ENCODE results near the gene TBC1D22A. TPM values are rescaled to one million over a fixed set of nuclear protein-coding genes. Genes with fewer than 3 reads are reported as not detected.

The TBC1D22A gene
- total RNA-seq, 1 experiment from 2014 or later, result 20.9 TPM

DNA sequence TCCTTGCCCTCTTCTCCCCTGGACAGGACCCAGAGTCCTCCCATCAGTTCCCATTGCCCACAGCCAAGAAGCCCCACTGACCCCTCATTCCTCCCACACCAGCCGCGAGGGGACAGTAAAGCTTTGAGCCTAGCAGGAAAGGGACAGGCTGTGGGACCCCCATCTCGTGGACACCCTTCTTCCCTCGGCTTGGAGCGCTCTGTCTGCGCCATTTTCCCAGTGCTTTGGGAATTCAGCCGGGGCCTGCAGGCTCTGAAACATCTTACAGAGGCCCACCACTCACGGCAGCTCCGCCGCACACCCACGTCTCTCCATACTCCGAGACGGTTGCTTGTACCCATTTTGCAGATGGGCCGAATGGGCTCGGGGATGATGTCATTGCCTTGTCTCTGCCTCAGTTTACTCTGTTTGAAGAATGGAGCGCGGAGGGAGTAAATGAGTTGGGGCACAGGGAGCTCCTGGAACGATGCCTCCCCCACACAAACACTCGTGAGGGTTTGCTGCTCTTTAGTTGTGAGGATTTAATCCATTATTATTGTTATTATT lies 447.7 kb downstream of the TBC1D22A start:
- no peaks in the 10 kb centered on the region for H4K20me1 ChIP-seq (ENCODE audit: insufficient read depth)
- no peaks in the 10 kb centered on the region for H3K36me3 ChIP-seq (ENCODE audit: control insufficient read depth in 1 of 2, insufficient read depth in 2 of 2, low read length in 2 of 2)
- no TSS peak for BruUV-seq (replicated peaks)
- H3K4me2 ChIP-seq (ENCODE audit: low read length), result no peak overlapping the region
- H2AFZ ChIP-seq (ENCODE audit: low read depth, low read length, poor library complexity, severe bottlenecking), result no peak overlapping the region
- H3K9me2 ChIP-seq (ENCODE audit: insufficient read depth), result no peaks in the 10 kb centered on the region
- RAD21 ChIA-PET (ENCODE audit: low non-redundant PET in 1 of 2, low total read pairs in 2 of 2, uncharacterized antibody in 2 of 2, unreplicated experiment in 2 of 2), result no interaction called here
- intact Hi-C loops (cut with micrococcal nuclease), result loop anchor here (5.0 to 10.0 kb wide), 2 partner anchors 245 to 627 kb away; no protein-coding TSS in a partner anchor
- CTCF ChIA-PET, result no interaction called here
- DNase-seq (ENCODE audit: low read depth, low spot score) (no peak), ATAC-seq (no peak)
- no peaks in the 10 kb centered on the region for H3K27me3 ChIP-seq (ENCODE audit: insufficient read depth, low read length)
- no peak overlapping the region for H3K9ac ChIP-seq (ENCODE audit: low read length)
- TF ChIP-seq SRF (IDR thresholded peaks at IDR 0.05; ENCODE audit: low read depth) (no peak), CEBPB (IDR thresholded peaks at IDR 0.05; ENCODE audit: low read depth) (no peak), RAD21 (IDR thresholded peaks at IDR 0.05; ENCODE audit: low read depth) (no peak), ZFX (IDR thresholded peaks at IDR 0.05) (no peak), POLR2AphosphoS5 (IDR thresholded peaks at IDR 0.05; ENCODE audit: low read depth, low read length) (no peak), SIN3A (IDR thresholded peaks at IDR 0.05; ENCODE audit: low read depth) (no peak)
- TF ChIP-seq, protein P1, sequence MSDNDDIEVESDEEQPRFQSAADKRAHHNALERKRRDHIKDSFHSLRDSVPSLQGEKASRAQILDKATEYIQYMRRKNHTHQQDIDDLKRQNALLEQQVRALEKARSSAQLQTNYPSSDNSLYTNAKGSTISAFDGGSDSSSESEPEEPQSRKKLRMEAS (IDR thresholded peaks at IDR 0.05), result no peak
- TF ChIP-seq, protein P2, sequence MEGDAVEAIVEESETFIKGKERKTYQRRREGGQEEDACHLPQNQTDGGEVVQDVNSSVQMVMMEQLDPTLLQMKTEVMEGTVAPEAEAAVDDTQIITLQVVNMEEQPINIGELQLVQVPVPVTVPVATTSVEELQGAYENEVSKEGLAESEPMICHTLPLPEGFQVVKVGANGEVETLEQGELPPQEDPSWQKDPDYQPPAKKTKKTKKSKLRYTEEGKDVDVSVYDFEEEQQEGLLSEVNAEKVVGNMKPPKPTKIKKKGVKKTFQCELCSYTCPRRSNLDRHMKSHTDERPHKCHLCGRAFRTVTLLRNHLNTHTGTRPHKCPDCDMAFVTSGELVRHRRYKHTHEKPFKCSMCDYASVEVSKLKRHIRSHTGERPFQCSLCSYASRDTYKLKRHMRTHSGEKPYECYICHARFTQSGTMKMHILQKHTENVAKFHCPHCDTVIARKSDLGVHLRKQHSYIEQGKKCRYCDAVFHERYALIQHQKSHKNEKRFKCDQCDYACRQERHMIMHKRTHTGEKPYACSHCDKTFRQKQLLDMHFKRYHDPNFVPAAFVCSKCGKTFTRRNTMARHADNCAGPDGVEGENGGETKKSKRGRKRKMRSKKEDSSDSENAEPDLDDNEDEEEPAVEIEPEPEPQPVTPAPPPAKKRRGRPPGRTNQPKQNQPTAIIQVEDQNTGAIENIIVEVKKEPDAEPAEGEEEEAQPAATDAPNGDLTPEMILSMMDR (IDR thresholded peaks at IDR 0.05 in 2 of 3, conservative IDR thresholded peaks at IDR 0.05 in 1 of 3; ENCODE audit: borderline replicate concordance in 1 of 3, insufficient read depth in 1 of 3, low read depth in 2 of 3, low read length in 2 of 3), result no peak
- TF ChIP-seq, protein P3, sequence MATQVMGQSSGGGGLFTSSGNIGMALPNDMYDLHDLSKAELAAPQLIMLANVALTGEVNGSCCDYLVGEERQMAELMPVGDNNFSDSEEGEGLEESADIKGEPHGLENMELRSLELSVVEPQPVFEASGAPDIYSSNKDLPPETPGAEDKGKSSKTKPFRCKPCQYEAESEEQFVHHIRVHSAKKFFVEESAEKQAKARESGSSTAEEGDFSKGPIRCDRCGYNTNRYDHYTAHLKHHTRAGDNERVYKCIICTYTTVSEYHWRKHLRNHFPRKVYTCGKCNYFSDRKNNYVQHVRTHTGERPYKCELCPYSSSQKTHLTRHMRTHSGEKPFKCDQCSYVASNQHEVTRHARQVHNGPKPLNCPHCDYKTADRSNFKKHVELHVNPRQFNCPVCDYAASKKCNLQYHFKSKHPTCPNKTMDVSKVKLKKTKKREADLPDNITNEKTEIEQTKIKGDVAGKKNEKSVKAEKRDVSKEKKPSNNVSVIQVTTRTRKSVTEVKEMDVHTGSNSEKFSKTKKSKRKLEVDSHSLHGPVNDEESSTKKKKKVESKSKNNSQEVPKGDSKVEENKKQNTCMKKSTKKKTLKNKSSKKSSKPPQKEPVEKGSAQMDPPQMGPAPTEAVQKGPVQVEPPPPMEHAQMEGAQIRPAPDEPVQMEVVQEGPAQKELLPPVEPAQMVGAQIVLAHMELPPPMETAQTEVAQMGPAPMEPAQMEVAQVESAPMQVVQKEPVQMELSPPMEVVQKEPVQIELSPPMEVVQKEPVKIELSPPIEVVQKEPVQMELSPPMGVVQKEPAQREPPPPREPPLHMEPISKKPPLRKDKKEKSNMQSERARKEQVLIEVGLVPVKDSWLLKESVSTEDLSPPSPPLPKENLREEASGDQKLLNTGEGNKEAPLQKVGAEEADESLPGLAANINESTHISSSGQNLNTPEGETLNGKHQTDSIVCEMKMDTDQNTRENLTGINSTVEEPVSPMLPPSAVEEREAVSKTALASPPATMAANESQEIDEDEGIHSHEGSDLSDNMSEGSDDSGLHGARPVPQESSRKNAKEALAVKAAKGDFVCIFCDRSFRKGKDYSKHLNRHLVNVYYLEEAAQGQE (IDR thresholded peaks at IDR 0.05; ENCODE audit: low read depth), result no peak
- TF ChIP-seq, protein P4, sequence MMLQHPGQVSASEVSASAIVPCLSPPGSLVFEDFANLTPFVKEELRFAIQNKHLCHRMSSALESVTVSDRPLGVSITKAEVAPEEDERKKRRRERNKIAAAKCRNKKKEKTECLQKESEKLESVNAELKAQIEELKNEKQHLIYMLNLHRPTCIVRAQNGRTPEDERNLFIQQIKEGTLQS (IDR thresholded peaks at IDR 0.05), result no peak
- H3K79me2 ChIP-seq (ENCODE audit: insufficient read depth, low read length), result no peaks in the 10 kb centered on the region
- no peak overlapping the region for H3K27ac ChIP-seq (ENCODE audit: low read depth, low read length)
- H3K9me3 ChIP-seq (ENCODE audit: control insufficient read depth in 1 of 2, insufficient read depth in 1 of 2, low read depth in 1 of 2, low read length in 2 of 2), result no peaks in the 10 kb centered on the region
- H3K4me1 ChIP-seq (ENCODE audit: control insufficient read depth in 1 of 2, insufficient read depth in 2 of 2, low read length in 2 of 2), result no peaks in the 10 kb centered on the region
- POLR2A ChIA-PET, result no interaction called here
- H3K4me3 ChIP-seq (replicated peaks in 1 of 2; ENCODE audit: low read depth in 1 of 2, low read length in 2 of 2), result no peak overlapping the region
